OCI-LY7 (cell line): ENCODE data around the gene WDR4. TPM values are rescaled to one million over a fixed set of nuclear protein-coding genes. Genes with fewer than 3 reads are reported as not detected.

ENCODE experiments used
- BruUV-seq: library from RNA; stranded (reverse); fragments of 400-500 nt; replicated peaks from 2 replicates; lab custom pipeline; 2021; lab: Mats Ljungman, UMichigan
- CTCF ChIA-PET: fragments of 300-600 bp; sonication (Branson Sonifier 250); formaldehyde crosslinking; loops from one replicate; lab custom pipeline; 2022; ENCODE audit warnings: antibody characterized with exemption; ENCODE audit not compliant: unreplicated experiment; lab: Charles Lee
- POLR2A ChIA-PET: fragments of 300-600 bp; sonication (Branson Sonifier 250); formaldehyde crosslinking; loops from one replicate; lab custom pipeline; 2022; ENCODE audit warnings: antibody characterized with exemption; lab: Charles Lee
- DNase-seq: peaks from one replicate; pipeline ENCODE4 v3.0.0-alpha.2; 2015; ENCODE audit warnings: low spot score
- H2AFZ ChIP-seq: fragments of 200-600 bp; sonication (generic), shearing (Covaris generic); 2 replicates; pipeline ENCODE4 v1.6.1; 2014; ENCODE audit warnings: mild to moderate bottlenecking, antibody characterized with exemption, low read length, moderate library complexity
- H3K27ac ChIP-seq: fragments of 200-600 bp; sonication (generic); 2 replicates; pipeline ENCODE4 v1.5.1; 2014; ENCODE audit warnings: mixed run types, low read depth, mild to moderate bottlenecking, moderate library complexity, low read length, inconsistent platforms; ENCODE audit not compliant: poor library complexity, severe bottlenecking
- H3K36me3 ChIP-seq: fragments of 200-600 bp; sonication (generic); 2 replicates; pipeline ENCODE4 v1.6.1; 2014; ENCODE audit warnings: mild to moderate bottlenecking, antibody characterized with exemption, low read length, moderate library complexity, mixed read lengths; ENCODE audit not compliant: insufficient read depth
- H3K4me1 ChIP-seq: fragments of 200-600 bp; sonication (generic); 2 replicates; pipeline ENCODE4 v1.5.1; 2014; ENCODE audit warnings: mild to moderate bottlenecking, low read length; ENCODE audit not compliant: insufficient read depth, poor library complexity, severe bottlenecking
- H3K4me2 ChIP-seq: fragments of 200-600 bp; sonication (generic); 2 replicates; pipeline ENCODE4 v1.6.1; 2014; ENCODE audit warnings: mild to moderate bottlenecking, low read length
- H3K4me3 ChIP-seq: fragments of 200-600 bp; sonication (generic); 2 replicates; pipeline ENCODE4 v1.5.1; 2014; ENCODE audit warnings: mild to moderate bottlenecking, low read depth, low read length; ENCODE audit not compliant: poor library complexity, severe bottlenecking
- H3K79me2 ChIP-seq: fragments of 200-600 bp; sonication (generic); 2 replicates; pipeline ENCODE4 v1.6.1; 2016; ENCODE audit warnings: low read depth, mild to moderate bottlenecking, low read length, moderate library complexity, mixed read lengths; ENCODE audit not compliant: insufficient read depth
- H3K9me2 ChIP-seq: fragments of 200-600 bp; sonication (generic); 2 replicates; pipeline ENCODE4 v1.6.1; 2016; ENCODE audit warnings: mild to moderate bottlenecking, low read length, mixed read lengths; ENCODE audit not compliant: insufficient read depth
- H3K9me3 ChIP-seq: fragments of 200-600 bp; sonication (generic); 2 replicates; pipeline ENCODE4 v1.6.1; 2014; ENCODE audit warnings: mild to moderate bottlenecking, mixed run types, low read length, mixed read lengths
- H4K20me1 ChIP-seq: fragments of 200-600 bp; sonication (generic); 2 replicates; pipeline ENCODE4 v1.6.1; 2014; ENCODE audit warnings: mild to moderate bottlenecking, antibody characterized with exemption, low read length, moderate library complexity, mixed read lengths; ENCODE audit not compliant: insufficient read depth
- CTCF ChIP-seq: fragments of 200-600 bp; sonication (generic); conservative IDR thresholded peaks from 2 replicates; pipeline ENCODE4 v1.5.1; 2014; ENCODE audit warnings: mild to moderate bottlenecking, antibody characterized with exemption, low read length, moderate library complexity, mixed read lengths
- EZH2phosphoT487 ChIP-seq: fragments of 200-600 bp; sonication (generic); IDR thresholded peaks from 2 replicates; pipeline ENCODE4 v1.6.1; 2018; ENCODE audit warnings: low read depth, borderline replicate concordance, mild to moderate bottlenecking, mixed run types, antibody characterized with exemption, low read length, moderate library complexity, mixed read lengths
- intact Hi-C: fragments of 100-400 bp; cut with micrococcal nuclease; formaldehyde crosslinking; loops from one replicate; pipeline ENCODE4 v1.10.0; 2022; ENCODE audit not compliant: unreplicated experiment
- total RNA-seq, 2 experiments: library from RNA; depleted of rRNA in 1 of 2; stranded (reverse); fragments of >200 nt in 1 of 2; shearing (Covaris generic) in 1 of 2; gene quantifications; 2 replicates each; pipeline ENCODE4 v1.2.3, GENCODE V29; 2014 to 2022

Gene WDR4
- total RNA-seq, 2 experiments from 2014 or later: 45.7 to 73.8 TPM

- H3K79me2 ChIP-seq: no peaks in the 10 kb centered on the region
- no peaks in the 10 kb centered on the region for H3K4me1 ChIP-seq
- H3K36me3 ChIP-seq: peaks cover 16% of the 10 kb centered on the region
- no peaks in the 10 kb centered on the region for H3K9me3 ChIP-seq
- no peak overlapping the region for H3K4me3 ChIP-seq
- BruUV-seq: no TSS peak
- ChIA-PET POLR2A (no interaction called here), CTCF (no interaction called here)
- H3K4me2 ChIP-seq: no peak overlapping the region
- no peak for TF ChIP-seq CTCF
- intact Hi-C loops: no loop called here
- DNase-seq: no peak
- no peaks in the 10 kb centered on the region for H4K20me1 ChIP-seq
- no peak overlapping the region for H3K27ac ChIP-seq
- no peak overlapping the region for H2AFZ ChIP-seq
- H3K9me2 ChIP-seq: no peaks in the 10 kb centered on the region
These were observed 44.1 kb downstream of the WDR4 start for GRCh38 chr21:42835211-42835610.

DNA sequence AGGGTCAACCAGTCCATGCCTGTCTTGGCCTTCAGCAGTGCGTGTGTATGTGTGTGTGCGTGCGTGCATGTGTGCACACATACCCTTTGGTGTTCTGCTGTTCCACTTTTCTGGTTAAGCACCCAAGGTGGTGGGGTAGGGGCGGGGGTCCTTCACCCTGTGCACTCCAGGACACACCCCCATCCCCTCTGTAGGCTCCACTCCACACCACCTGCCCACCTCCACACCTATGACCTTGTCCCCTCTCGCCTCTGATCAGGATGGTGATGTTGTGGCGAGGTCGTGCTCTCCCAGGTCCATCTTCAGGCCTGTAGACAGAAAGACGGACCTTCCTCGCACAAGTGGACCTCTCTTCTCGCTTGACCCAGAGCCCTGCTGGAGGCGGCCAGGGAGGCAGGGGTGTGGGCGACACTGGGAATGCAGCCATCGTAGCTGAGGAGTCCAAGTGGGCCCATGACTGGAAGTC lies 44.6 kb downstream of the WDR4 start:
- Histone ChIP-seq H3K4me2 (no peak overlapping the region), H3K27ac (no peak overlapping the region), H3K4me1 (no peaks in the 10 kb centered on the region), H3K36me3 (peaks cover 11% of the 10 kb centered on the region), H2AFZ (no peak overlapping the region), H3K9me2 (no peaks in the 10 kb centered on the region), H3K9me3 (no peaks in the 10 kb centered on the region), H4K20me1 (no peaks in the 10 kb centered on the region), H3K79me2 (no peaks in the 10 kb centered on the region), H3K4me3 (no peak overlapping the region)
- TF ChIP-seq CTCF (no peak), EZH2phosphoT487 (no peak)
- POLR2A ChIA-PET: no interaction called here
- BruUV-seq: no TSS peak
- DNase-seq: no peak
- CTCF ChIA-PET: no interaction called here
- intact Hi-C loops: loop anchor here (5.0 kb wide), 1 partner anchor 242 kb away; no protein-coding TSS in a partner anchor

DNA sequence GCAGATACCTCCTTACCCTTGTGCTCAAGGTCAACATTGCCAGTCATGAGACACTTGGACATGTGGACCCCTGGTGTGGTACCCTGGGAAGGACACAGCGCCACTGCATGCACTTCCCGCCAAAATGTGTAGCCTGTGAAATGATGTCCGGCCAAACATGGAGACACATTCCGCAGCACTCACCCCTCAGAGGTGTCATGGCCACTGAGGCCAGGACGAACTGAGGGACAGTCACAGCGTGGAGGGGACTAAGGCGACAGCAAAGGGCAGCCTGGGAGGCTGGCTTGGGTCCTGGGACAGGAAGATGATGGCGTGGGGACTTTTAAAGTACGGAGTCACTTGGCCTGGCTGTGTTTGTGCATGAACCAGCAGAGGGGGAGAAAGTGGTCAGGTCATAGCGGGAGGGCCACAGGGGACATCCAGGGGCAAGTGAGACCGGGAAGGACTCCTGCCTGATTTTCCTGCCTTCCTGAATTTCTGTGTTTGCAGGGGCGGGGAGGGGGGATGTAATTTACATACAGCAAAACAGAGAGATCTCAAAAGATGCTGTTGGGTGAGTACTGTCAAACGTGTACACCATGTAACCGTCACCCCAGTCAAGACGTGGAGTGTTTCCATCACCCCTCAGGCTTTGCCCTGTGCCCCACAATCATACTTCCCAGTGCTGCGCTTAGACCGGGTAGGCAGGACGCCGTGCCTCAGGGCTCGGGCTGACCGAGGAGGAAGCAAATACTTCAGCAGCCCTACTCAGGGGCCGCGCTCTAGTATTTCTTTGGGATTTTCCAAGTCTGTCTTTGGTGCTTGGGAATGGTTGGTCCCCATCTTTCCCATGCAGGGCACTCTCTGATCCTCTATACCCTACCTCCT lies 45.2 kb downstream of the WDR4 start:
- Histone ChIP-seq H3K36me3 (0 out of 2 replicates have a peak, but pooled peaks cover 4% of the 10 kb centered on the region), H3K27ac (no peak overlapping the region), H3K9me3 (no peaks in the 10 kb centered on the region), H2AFZ (no peak overlapping the region), H3K4me3 (no peak overlapping the region), H3K4me2 (no peak overlapping the region), H4K20me1 (no peaks in the 10 kb centered on the region), H3K79me2 (no peaks in the 10 kb centered on the region), H3K9me2 (no peaks in the 10 kb centered on the region), H3K4me1 (no peaks in the 10 kb centered on the region)
- intact Hi-C loops: loop anchor here (5.0 kb wide), 1 partner anchor 242 kb away; no protein-coding TSS in a partner anchor
- ChIA-PET POLR2A (interaction anchor here (0.7 kb wide), 1 partner anchor 87 kb away, joined by 4 read pairs; no protein-coding TSS in a partner anchor), CTCF (no interaction called here)
- no peak for DNase-seq
- TF ChIP-seq EZH2phosphoT487: no peak
- TF ChIP-seq CTCF: no peak
- no TSS peak for BruUV-seq
